K562 (cell line): ENCODE data around the gene SGIP1. TPM values are rescaled to one million over a fixed set of nuclear protein-coding genes. Genes with fewer than 3 reads are reported as not detected.

Source experiments
- ARNT ChIP-seq, 2 experiments: fragments of 450-650 bp; IDR thresholded peaks; 2 replicates each; pipeline ENCODE4 v1.6.1; 2016; ENCODE audit warnings: mild to moderate bottlenecking in 1 of 2
- ATF7 ChIP-seq: fragments of 450-650 bp; IDR thresholded peaks from 2 replicates; pipeline ENCODE4 v1.7.1; 2014; ENCODE audit warnings: mild to moderate bottlenecking, moderate library complexity
- CREM ChIP-seq: IDR thresholded peaks from 2 replicates; pipeline ENCODE4 v1.6.1; 2014; ENCODE audit warnings: antibody characterized with exemption, low read depth
- EGR1 ChIP-seq: fragments of 450-650 bp; conservative IDR thresholded peaks from 2 replicates; pipeline ENCODE4 v1.6.1; 2017; ENCODE audit warnings: mild to moderate bottlenecking
- HDAC2 ChIP-seq: fragments of 450-650 bp; IDR thresholded peaks from 2 replicates; pipeline ENCODE4 v1.6.1; 2016; ENCODE audit warnings: mild to moderate bottlenecking
- HDAC3 ChIP-seq: fragments of 450-650 bp; IDR thresholded peaks from 2 replicates; pipeline ENCODE4 v1.6.1; 2018; ENCODE audit warnings: borderline replicate concordance, mild to moderate bottlenecking, moderate library complexity; ENCODE audit not compliant: partially characterized antibody
- HIVEP1 ChIP-seq: fragments of 250-450 bp; sonication (Bioruptor Pico); IDR thresholded peaks from 2 replicates; pipeline ENCODE4 v1.4.0; 2020; ENCODE audit warnings: mild to moderate bottlenecking
- KLF16 ChIP-seq: IDR thresholded peaks from 2 replicates; pipeline ENCODE4 v1.6.1; 2016; ENCODE audit warnings: antibody characterized with exemption
- MAFF ChIP-seq: IDR thresholded peaks from 2 replicates; pipeline ENCODE4 v1.6.1; 2012; ENCODE audit warnings: low read length, improper control_type of control experiment
- MTA1 ChIP-seq: fragments of 450-650 bp; IDR thresholded peaks from 2 replicates; pipeline ENCODE4 v1.6.1; 2017; ENCODE audit warnings: borderline replicate concordance
- MTA3 ChIP-seq: fragments of 450-650 bp; formaldehyde crosslinking; IDR thresholded peaks from 2 replicates; pipeline ENCODE4 v1.6.1; 2017; ENCODE audit warnings: mild to moderate bottlenecking, borderline replicate concordance
- NR2F6 ChIP-seq: fragments of 450-650 bp; formaldehyde crosslinking; IDR thresholded peaks from 2 replicates; pipeline ENCODE4 v1.4.0; 2020; ENCODE audit warnings: mild to moderate bottlenecking
- POLR2AphosphoS5 ChIP-seq: IDR thresholded peaks from 2 replicates; pipeline ENCODE4 v1.6.1; 2011; ENCODE audit warnings: mild to moderate bottlenecking, low read depth, low read length, moderate library complexity; ENCODE audit not compliant: control insufficient read depth, insufficient read depth
- SETDB1 ChIP-seq: IDR thresholded peaks from one replicate; pipeline ENCODE4 v1.6.1; 2012; ENCODE audit warnings: low read length, control low read depth, inconsistent platforms
- SIN3A ChIP-seq, 2 experiments: fragments of 150-350 bp in 1 of 2; IDR thresholded peaks; 2 replicates each; pipeline ENCODE4 v1.6.1; 2011 to 2016; ENCODE audit warnings: borderline replicate concordance in 2 of 2, low read depth in 2 of 2, low read length in 2 of 2, mild to moderate bottlenecking in 2 of 2, moderate library complexity in 2 of 2; ENCODE audit not compliant: control insufficient read depth in 1 of 2
- SMARCA5 ChIP-seq: fragments of 450-650 bp; IDR thresholded peaks from 2 replicates; pipeline ENCODE4 v1.6.1; 2016
- SOX6 ChIP-seq: fragments of 450-650 bp; IDR thresholded peaks from 2 replicates; pipeline ENCODE4 v1.6.1; 2014; ENCODE audit warnings: mild to moderate bottlenecking
- SPI1 ChIP-seq: IDR thresholded peaks from 2 replicates; pipeline ENCODE4 v1.6.1; 2011; ENCODE audit warnings: low read depth, low read length, control low read depth, borderline replicate concordance
- TAF7 ChIP-seq: fragments of 450-650 bp; IDR thresholded peaks from 2 replicates; pipeline ENCODE4 v1.6.1; 2016; ENCODE audit warnings: missing genetic modification characterization, missing compliant biosample characterization
- TCF7 ChIP-seq: sonication (generic); IDR thresholded peaks from 2 replicates; pipeline ENCODE4 v1.6.1; 2016; ENCODE audit warnings: antibody characterized with exemption, borderline replicate concordance
- ZNF347 ChIP-seq: fragments of 450-650 bp; formaldehyde crosslinking; IDR thresholded peaks from 2 replicates; pipeline ENCODE4 v1.4.0; 2020; ENCODE audit warnings: low read depth, mild to moderate bottlenecking, moderate library complexity
- ZNF395 ChIP-seq: fragments of 200-800 bp; sonication (Bioruptor generic); IDR thresholded peaks from 2 replicates; pipeline ENCODE4 v1.6.1; 2017; ENCODE audit warnings: missing genetic modification characterization, missing compliant biosample characterization
- ZNF445 ChIP-seq: fragments of 250-450 bp; sonication (Bioruptor Pico); IDR thresholded peaks from 2 replicates; pipeline ENCODE4 v1.4.0; 2020; ENCODE audit warnings: low read depth, mild to moderate bottlenecking, moderate library complexity
- ZNF695 ChIP-seq: fragments of 450-650 bp; formaldehyde crosslinking; IDR thresholded peaks from 2 replicates; pipeline ENCODE4 v1.4.0; 2020; ENCODE audit warnings: mild to moderate bottlenecking, moderate library complexity
- polyA plus RNA-seq, 8 experiments: library from polyadenylated mRNA; depleted of rRNA in 4 of 8; stranded (reverse) in 5 of 8; unstranded in 3 of 8; fragments of >200 nt; fragmentation: Nextera tagmentation in 2 of 8; fragmentation: Illumina TruSeq in 1 of 8; extraction: Ambion mirVana in 2 of 8; extraction: Trizol in 1 of 8; gene quantifications; 2 replicates each; pipeline versions ENCODE4 v1.2.1 to v1.2.3, GENCODE V29; 2011 to 2014; ENCODE audit warnings: inconsistent platforms in 1 of 8, missing spikeins in 1 of 8
- total RNA-seq, 7 experiments: library from RNA; depleted of rRNA in 6 of 7; stranded (reverse); fragments of >200 nt in 6 of 7; fragmentation: Illumina TruSeq in 2 of 7; extraction: Trizol in 2 of 7; gene quantifications; 2 replicates each; pipeline versions ENCODE4 v1.2.1 to v1.2.3, GENCODE V29; 2011 to 2021; ENCODE audit warnings: low replicate concordance in 1 of 7
- TF ChIP-seq, protein P1 (sequence below), 2 experiments: fragments of 450-650 bp in 1 of 2; IDR thresholded peaks; 2 replicates each; pipeline ENCODE4 v1.6.1; 2011 to 2017; ENCODE audit warnings: low read depth in 2 of 2, antibody characterized with exemption in 1 of 2, borderline replicate concordance in 1 of 2, low read length in 1 of 2, mild to moderate bottlenecking in 1 of 2, mixed read lengths in 1 of 2; ENCODE audit not compliant: control insufficient read depth in 1 of 2
- TF ChIP-seq, protein P2 (sequence below): fragments of 250-450 bp; sonication (Bioruptor Pico); IDR thresholded peaks from 2 replicates; pipeline ENCODE4 v1.8.0; 2022; ENCODE audit warnings: inconsistent platforms

Gene SGIP1
- total and polyA plus RNA-seq, 9 of the 15 experiments (the other 6 are each of a cell fraction or from before 2014, with no cell fraction given) = 0.07 to 0.35 TPM; not detected in 7

GRCh38 chr1:66758241-66758755, 224.3 kb downstream of the SGIP1 start (continued):
- TF ChIP-seq SPI1 (peak; percentile 58; the same call in 1 of the 2 replicates), ZNF445 (CRISPR knock-in tag) (peak; percentile 76), ATF7 (peak; percentile 97), ZNF347 (no peak), MTA1 (peak; percentile 54; the same call in 1 of the 2 replicates), ZNF695 (CRISPR knock-in tag) (no peak), POLR2AphosphoS5 (peak; percentile 89), KLF16 (peak; percentile 89), SOX6 (peak; percentile 87), HDAC3 (peak; percentile 86), SIN3A (IDR thresholded peaks at IDR 0.05; ENCODE audit: borderline replicate concordance in 2 of 2, control insufficient read depth in 1 of 2, low read depth in 2 of 2, low read length in 2 of 2) (no peak), EGR1 (no peak), MAFF (no peak), TCF7 (no peak), SETDB1 (no peak), MTA3 (peak; percentile 68; the same call in 1 of the 2 replicates), HDAC2 (0 out of 2 replicates have a peak, but pooled peaks have one; percentile 79), HIVEP1 (no peak), ZNF395 (CRISPR knock-in tag) (peak; percentile 54; the same call in 1 of the 2 replicates), TAF7 (tag) (no peak), SMARCA5 (no peak), ARNT (IDR thresholded peaks at IDR 0.05) (peak in 1 of 2 experiments; percentile 94; a peak in 3 of 4 replicates), NR2F6 (CRISPR knock-in tag) (no peak), CREM (peak; percentile 80)
- TF ChIP-seq, protein P1, sequence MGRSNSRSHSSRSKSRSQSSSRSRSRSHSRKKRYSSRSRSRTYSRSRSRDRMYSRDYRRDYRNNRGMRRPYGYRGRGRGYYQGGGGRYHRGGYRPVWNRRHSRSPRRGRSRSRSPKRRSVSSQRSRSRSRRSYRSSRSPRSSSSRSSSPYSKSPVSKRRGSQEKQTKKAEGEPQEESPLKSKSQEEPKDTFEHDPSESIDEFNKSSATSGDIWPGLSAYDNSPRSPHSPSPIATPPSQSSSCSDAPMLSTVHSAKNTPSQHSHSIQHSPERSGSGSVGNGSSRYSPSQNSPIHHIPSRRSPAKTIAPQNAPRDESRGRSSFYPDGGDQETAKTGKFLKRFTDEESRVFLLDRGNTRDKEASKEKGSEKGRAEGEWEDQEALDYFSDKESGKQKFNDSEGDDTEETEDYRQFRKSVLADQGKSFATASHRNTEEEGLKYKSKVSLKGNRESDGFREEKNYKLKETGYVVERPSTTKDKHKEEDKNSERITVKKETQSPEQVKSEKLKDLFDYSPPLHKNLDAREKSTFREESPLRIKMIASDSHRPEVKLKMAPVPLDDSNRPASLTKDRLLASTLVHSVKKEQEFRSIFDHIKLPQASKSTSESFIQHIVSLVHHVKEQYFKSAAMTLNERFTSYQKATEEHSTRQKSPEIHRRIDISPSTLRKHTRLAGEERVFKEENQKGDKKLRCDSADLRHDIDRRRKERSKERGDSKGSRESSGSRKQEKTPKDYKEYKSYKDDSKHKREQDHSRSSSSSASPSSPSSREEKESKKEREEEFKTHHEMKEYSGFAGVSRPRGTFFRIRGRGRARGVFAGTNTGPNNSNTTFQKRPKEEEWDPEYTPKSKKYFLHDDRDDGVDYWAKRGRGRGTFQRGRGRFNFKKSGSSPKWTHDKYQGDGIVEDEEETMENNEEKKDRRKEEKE (IDR thresholded peaks at IDR 0.05; ENCODE audit: borderline replicate concordance in 1 of 2, control insufficient read depth in 1 of 2, low read depth in 2 of 2, low read length in 1 of 2) = no peak
- TF ChIP-seq, protein P2, sequence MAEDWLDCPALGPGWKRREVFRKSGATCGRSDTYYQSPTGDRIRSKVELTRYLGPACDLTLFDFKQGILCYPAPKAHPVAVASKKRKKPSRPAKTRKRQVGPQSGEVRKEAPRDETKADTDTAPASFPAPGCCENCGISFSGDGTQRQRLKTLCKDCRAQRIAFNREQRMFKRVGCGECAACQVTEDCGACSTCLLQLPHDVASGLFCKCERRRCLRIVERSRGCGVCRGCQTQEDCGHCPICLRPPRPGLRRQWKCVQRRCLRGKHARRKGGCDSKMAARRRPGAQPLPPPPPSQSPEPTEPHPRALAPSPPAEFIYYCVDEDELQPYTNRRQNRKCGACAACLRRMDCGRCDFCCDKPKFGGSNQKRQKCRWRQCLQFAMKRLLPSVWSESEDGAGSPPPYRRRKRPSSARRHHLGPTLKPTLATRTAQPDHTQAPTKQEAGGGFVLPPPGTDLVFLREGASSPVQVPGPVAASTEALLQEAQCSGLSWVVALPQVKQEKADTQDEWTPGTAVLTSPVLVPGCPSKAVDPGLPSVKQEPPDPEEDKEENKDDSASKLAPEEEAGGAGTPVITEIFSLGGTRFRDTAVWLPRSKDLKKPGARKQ = no peak
